Suprapubic skin (tissue), 4 donors: ENCODE data around the gene KRT13.

Source experiments
- CTCF ChIP-seq, 2 donors: fragments of 200-600 bp in 1 of 2; fragments of 450-650 bp in 1 of 2; sonication (generic) in 1 of 2; IDR thresholded peaks; one replicate each; pipeline ENCODE4 v1.5.1; 2016 to 2019; ENCODE audit warnings: antibody characterized with exemption in 2 of 2, mild to moderate bottlenecking in 1 of 2, moderate library complexity in 1 of 2
- POLR2A ChIP-seq, 2 donors: fragments of 450-650 bp; IDR thresholded peaks; one replicate each; pipeline ENCODE4 v1.6.1; 2017; ENCODE audit warnings: antibody characterized with exemption in 2 of 2, mild to moderate bottlenecking in 2 of 2, moderate library complexity in 2 of 2
- POLR2AphosphoS5 ChIP-seq, 3 donors: sonication (generic); formaldehyde crosslinking; IDR thresholded peaks; one replicate each; pipeline ENCODE4 v1.6.1; 2017; ENCODE audit warnings: antibody characterized with exemption in 3 of 3

GRCh38 chr17:41545829-41546410 is 40.5 kb upstream of the KRT13 start:
- no peak for TF ChIP-seq CTCF (IDR thresholded peaks at IDR 0.05)
- TF ChIP-seq POLR2A (IDR thresholded peaks at IDR 0.05), result no peak
- TF ChIP-seq POLR2AphosphoS5 (IDR thresholded peaks at IDR 0.05), result no peak
